Vagina (tissue), 2 donors: ENCODE results near the gene ARMC6.

Experiments used
- CTCF ChIP-seq, 3 experiments: fragments of 450-650 bp in 2 of 3; fragments of 200-600 bp in 1 of 3; sonication (generic) in 1 of 3; IDR thresholded peaks; one replicate each; pipeline ENCODE4 v1.5.1; 2017 to 2019; ENCODE audit warnings: antibody characterized with exemption in 3 of 3, mild to moderate bottlenecking in 2 of 3, moderate library complexity in 2 of 3
- POLR2A ChIP-seq, 2 donors: fragments of 450-650 bp; IDR thresholded peaks; one replicate each; pipeline ENCODE4 v1.6.1; 2017; ENCODE audit warnings: antibody characterized with exemption in 2 of 2, mild to moderate bottlenecking in 2 of 2, moderate library complexity in 2 of 2
- POLR2AphosphoS5 ChIP-seq, 2 donors: sonication (generic); formaldehyde crosslinking; IDR thresholded peaks; one replicate each; pipeline ENCODE4 v1.9.0; 2017; ENCODE audit warnings: antibody characterized with exemption in 2 of 2, mild to moderate bottlenecking in 2 of 2, low read depth in 1 of 2; ENCODE audit not compliant: insufficient read depth in 1 of 2

GRCh38 chr19:19062454-19063182, 29.2 kb downstream of the ARMC6 start:
- TF ChIP-seq POLR2A (IDR thresholded peaks at IDR 0.05), result no peak
- no peak for TF ChIP-seq CTCF (IDR thresholded peaks at IDR 0.05)
- TF ChIP-seq POLR2AphosphoS5 (IDR thresholded peaks at IDR 0.05; ENCODE audit: insufficient read depth in 1 of 2, low read depth in 1 of 2), result no peak
